HG03139 (cell line): ENCODE data around the gene CACNA2D1.
"Not testable (repeated sequence)": the region's sequence is repeated elsewhere in the genome, so short reads cannot be mapped to it uniquely, and the experiment has no call there.

Source experiments
- ATAC-seq: cut with Tn5 transposase; IDR thresholded peaks from one replicate; pipeline ENCODE4 v1.9.1; 2021; ENCODE audit not compliant: unreplicated experiment

The CACNA2D1 gene

GRCh38 chr7:82434275-82435022, 9.1 kb downstream of the CACNA2D1 start:
- no peak for ATAC-seq

- no peak for ATAC-seq
Observed at GRCh38 chr7:82433507-82433906, 10.1 kb downstream of the CACNA2D1 start.

- ATAC-seq, result not testable (repeated sequence)
Observed at GRCh38 chr7:82432743-82433142, 10.8 kb downstream of the CACNA2D1 start.

GRCh38 chr7:82430500-82431465, 12.8 kb downstream of the CACNA2D1 start:
- ATAC-seq, result no peak

GRCh38 chr7:82429408-82429807, 14.2 kb downstream of the CACNA2D1 start:
- ATAC-seq, result no peak

- ATAC-seq, result no peak
Observed at GRCh38 chr7:82428186-82428961, 15.2 kb downstream of the CACNA2D1 start.

- ATAC-seq, result no peak
Observed at GRCh38 chr7:82423446-82423845, 20.1 kb downstream of the CACNA2D1 start.

- ATAC-seq, result no peak
Observed at GRCh38 chr7:82419200-82419599, 24.4 kb downstream of the CACNA2D1 start.

- no peak for ATAC-seq
Observed at GRCh38 chr7:82417898-82418297, 25.7 kb downstream of the CACNA2D1 start.

GRCh38 chr7:82416402-82416801, 27.2 kb downstream of the CACNA2D1 start:
- ATAC-seq, result no peak

GRCh38 chr7:82414389-82414788, 29.2 kb downstream of the CACNA2D1 start:
- no peak for ATAC-seq

GRCh38 chr7:82413237-82413636, 30.3 kb downstream of the CACNA2D1 start:
- ATAC-seq, result no peak

- no peak for ATAC-seq
Observed at GRCh38 chr7:82411732-82412131, 31.8 kb downstream of the CACNA2D1 start.

- ATAC-seq, result no peak
Observed at GRCh38 chr7:82410461-82410860, 33.1 kb downstream of the CACNA2D1 start.

- no peak for ATAC-seq
Observed at GRCh38 chr7:82406937-82407336, 36.6 kb downstream of the CACNA2D1 start.

GRCh38 chr7:82405301-82405700, 38.3 kb downstream of the CACNA2D1 start:
- ATAC-seq, result no peak

GRCh38 chr7:82404652-82405051, 38.9 kb downstream of the CACNA2D1 start:
- ATAC-seq, result no peak

GRCh38 chr7:82404094-82404493, 39.5 kb downstream of the CACNA2D1 start:
- ATAC-seq, result no peak

GRCh38 chr7:82397879-82398524, 45.6 kb downstream of the CACNA2D1 start:
- no peak for ATAC-seq

- no peak for ATAC-seq
Observed at GRCh38 chr7:82396343-82396742, 47.2 kb downstream of the CACNA2D1 start.

- ATAC-seq, result no peak
Observed at GRCh38 chr7:82395147-82395546, 48.4 kb downstream of the CACNA2D1 start.
